Measurements from ENCODE around the gene CHD9.

DNA sequence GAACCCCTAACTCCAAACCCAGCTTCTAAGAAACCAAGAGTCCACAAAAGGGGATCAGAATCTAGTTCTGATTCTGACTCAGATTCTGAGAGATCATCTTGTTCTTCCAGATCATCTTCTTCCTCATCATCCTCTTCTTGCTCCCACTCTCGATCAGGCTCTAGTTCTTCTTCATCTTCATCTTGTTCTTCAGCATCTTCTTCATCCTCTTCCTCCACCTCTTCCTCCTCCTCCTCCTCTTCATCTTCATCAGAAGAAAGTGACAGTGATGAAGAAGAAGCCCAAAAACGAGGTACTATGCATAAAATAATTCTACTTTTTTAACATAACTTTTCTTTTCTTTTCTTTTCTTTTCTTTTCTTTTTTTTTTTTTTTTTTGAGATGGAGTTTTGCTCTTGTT, 249.5 kb downstream of the CHD9 start:
- TF ChIP-seq POLR2A (IDR thresholded peaks at IDR 0.05) (no peak), POLR2AphosphoS5 (IDR thresholded peaks at IDR 0.05) (no peak)
- TF ChIP-seq, protein P1, sequence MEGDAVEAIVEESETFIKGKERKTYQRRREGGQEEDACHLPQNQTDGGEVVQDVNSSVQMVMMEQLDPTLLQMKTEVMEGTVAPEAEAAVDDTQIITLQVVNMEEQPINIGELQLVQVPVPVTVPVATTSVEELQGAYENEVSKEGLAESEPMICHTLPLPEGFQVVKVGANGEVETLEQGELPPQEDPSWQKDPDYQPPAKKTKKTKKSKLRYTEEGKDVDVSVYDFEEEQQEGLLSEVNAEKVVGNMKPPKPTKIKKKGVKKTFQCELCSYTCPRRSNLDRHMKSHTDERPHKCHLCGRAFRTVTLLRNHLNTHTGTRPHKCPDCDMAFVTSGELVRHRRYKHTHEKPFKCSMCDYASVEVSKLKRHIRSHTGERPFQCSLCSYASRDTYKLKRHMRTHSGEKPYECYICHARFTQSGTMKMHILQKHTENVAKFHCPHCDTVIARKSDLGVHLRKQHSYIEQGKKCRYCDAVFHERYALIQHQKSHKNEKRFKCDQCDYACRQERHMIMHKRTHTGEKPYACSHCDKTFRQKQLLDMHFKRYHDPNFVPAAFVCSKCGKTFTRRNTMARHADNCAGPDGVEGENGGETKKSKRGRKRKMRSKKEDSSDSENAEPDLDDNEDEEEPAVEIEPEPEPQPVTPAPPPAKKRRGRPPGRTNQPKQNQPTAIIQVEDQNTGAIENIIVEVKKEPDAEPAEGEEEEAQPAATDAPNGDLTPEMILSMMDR (IDR thresholded peaks at IDR 0.05): no peak

Measured in prostate gland (tissue), 2 donors.